Common myeloid progenitor, CD34-positive (primary cell): ENCODE results near the gene ARHGAP22.

Source experiments
- CTCF ChIA-PET: fragments of 350-600 bp; sonication (Branson Sonifier 250); formaldehyde crosslinking; loops from one replicate; lab custom pipeline; 2021; ENCODE audit warnings: antibody characterized with exemption; lab: Charles Lee
- POLR2A ChIA-PET: fragments of 350-600 bp; sonication (Branson Sonifier 250); formaldehyde crosslinking; loops from one replicate; lab custom pipeline; 2021; ENCODE audit warnings: antibody characterized with exemption; lab: Charles Lee
- DNase-seq, 3 donors: peaks; one replicate each; pipeline versions ENCODE4 v3.0.0 to v3.0.0-alpha.2; 2013
- H3K27ac ChIP-seq, 2 experiments: 1 replicate in 1 of 2; 2 replicates in 1 of 2; pipeline ENCODE4 v1.7.0; 2013; ENCODE audit warnings: inconsistent platforms in 2 of 2, low read length in 2 of 2, mild to moderate bottlenecking in 2 of 2, low read depth in 1 of 2, moderate library complexity in 1 of 2; ENCODE audit not compliant: severe bottlenecking in 2 of 2, insufficient read depth in 1 of 2, poor library complexity in 1 of 2
- H3K27me3 ChIP-seq, 5 experiments: replicated peaks in 2 of 5; 1 replicate in 3 of 5; 2 replicates in 2 of 5; pipeline versions ENCODE4 v1.6.1 to v1.7.0; 2013; ENCODE audit warnings: low read length in 4 of 5, mild to moderate bottlenecking in 2 of 5, moderate library complexity in 2 of 5, inconsistent platforms in 1 of 5; ENCODE audit not compliant: insufficient read depth in 5 of 5, control insufficient read depth in 4 of 5
- H3K36me3 ChIP-seq, 4 experiments: 1 replicate in 2 of 4; 2 replicates in 2 of 4; pipeline versions ENCODE4 v1.6.1 to v1.7.0; 2013; ENCODE audit warnings: low read length in 3 of 4, control low read depth in 1 of 4, mild to moderate bottlenecking in 1 of 4; ENCODE audit not compliant: control insufficient read depth in 4 of 4, insufficient read depth in 4 of 4
- H3K4me1 ChIP-seq, 4 experiments: 1 replicate in 3 of 4; 2 replicates in 1 of 4; pipeline versions ENCODE4 v1.6.1 to v1.7.1; 2013; ENCODE audit warnings: low read length in 3 of 4, mild to moderate bottlenecking in 3 of 4, control low read depth in 1 of 4, inconsistent platforms in 1 of 4, moderate library complexity in 1 of 4; ENCODE audit not compliant: control insufficient read depth in 4 of 4, insufficient read depth in 4 of 4; ENCODE audit errors: control extremely low read depth in 1 of 4
- H3K4me3 ChIP-seq, 7 experiments: 1 replicate in 4 of 7; 2 replicates in 3 of 7; pipeline versions ENCODE4 v1.5.1 to v1.7.0; 2013; ENCODE audit warnings: mild to moderate bottlenecking in 7 of 7, low read length in 6 of 7, moderate library complexity in 6 of 7, inconsistent platforms in 2 of 7, low read depth in 2 of 7, control low read depth in 1 of 7; ENCODE audit not compliant: insufficient read depth in 4 of 7, control insufficient read depth in 1 of 7; ENCODE audit errors: extremely low read depth in 1 of 7
- H3K9me3 ChIP-seq, 5 experiments: 1 replicate in 4 of 5; 2 replicates in 1 of 5; pipeline versions ENCODE4 v1.6.1 to v1.7.1; 2013; ENCODE audit warnings: low read length in 4 of 5, mild to moderate bottlenecking in 2 of 5, inconsistent platforms in 1 of 5, low read depth in 1 of 5, moderate library complexity in 1 of 5; ENCODE audit not compliant: control insufficient read depth in 4 of 5, insufficient read depth in 2 of 5; ENCODE audit errors: control extremely low read depth in 1 of 5
- WGBS: methylation state at CpG from one replicate; pipeline ENCODE4 v1.1.5; 2013; ENCODE audit not compliant: insufficient coverage; 5-methylcytosine and 5-hydroxymethylcytosine counted together

The ARHGAP22 gene

DNA sequence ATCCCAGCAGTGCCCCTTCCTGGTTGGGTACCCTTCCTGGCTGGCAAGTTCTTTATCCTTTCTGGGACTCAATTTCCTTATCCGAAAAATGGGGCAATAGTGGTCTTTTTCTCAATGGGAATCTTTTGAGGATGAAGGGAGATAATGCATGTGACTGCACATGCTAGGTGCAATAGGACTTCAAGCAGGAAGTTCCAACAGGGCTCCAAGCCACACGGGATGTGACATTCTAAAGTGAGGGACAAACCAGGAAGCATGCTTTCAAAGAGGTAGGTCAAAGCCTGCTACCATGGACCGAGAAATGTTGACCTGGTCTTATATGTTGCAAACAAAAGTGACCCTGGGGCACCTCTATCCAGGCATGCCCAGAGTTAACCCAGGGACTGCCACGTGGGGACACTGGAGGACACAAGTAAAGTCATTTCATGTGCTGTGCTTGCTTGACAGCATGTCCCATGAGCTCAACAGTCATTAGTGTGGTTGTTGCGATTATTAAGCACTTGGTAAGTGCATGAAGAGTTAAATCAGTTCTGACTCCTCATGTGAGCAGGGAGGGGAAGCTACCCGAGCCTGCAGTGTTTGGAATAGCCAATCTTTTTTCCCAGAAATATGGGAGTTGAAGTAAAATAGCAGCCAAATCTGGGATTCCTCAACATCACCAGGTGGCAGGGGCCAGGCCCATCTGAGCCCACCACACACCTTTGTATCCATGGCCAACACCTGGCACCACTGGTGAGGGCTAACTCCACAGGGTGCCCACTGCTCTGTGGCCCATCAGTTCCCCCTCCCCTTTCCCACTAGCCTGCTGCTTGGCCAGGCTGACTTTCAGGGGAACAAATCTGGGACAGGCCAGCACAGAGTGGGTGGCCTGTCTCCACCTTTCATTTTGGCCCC, 5.7 kb downstream of the ARHGAP22 start:
- Histone ChIP-seq H3K27me3 (peaks cover 0 to 13% (median 3%) of the 10 kb centered on the region in 5 experiments), H3K4me1 (peaks cover 0 to under 1% (median 0%) of the 10 kb centered on the region in 4 experiments), H3K27ac (no peak overlapping the region), H3K4me3 (no peak overlapping the region), H3K36me3 (no peaks in the 10 kb centered on the region), H3K9me3 (no peaks in the 10 kb centered on the region)
- ChIA-PET POLR2A (no interaction called here), CTCF (interaction anchor here (0.9 kb wide), 1 partner anchor 39 kb away, joined by 3 read pairs; no protein-coding TSS in a partner anchor)
- WGBS = 98% methylated on average over 5 of the region's 6 CpGs
- no peak for DNase-seq

DNA sequence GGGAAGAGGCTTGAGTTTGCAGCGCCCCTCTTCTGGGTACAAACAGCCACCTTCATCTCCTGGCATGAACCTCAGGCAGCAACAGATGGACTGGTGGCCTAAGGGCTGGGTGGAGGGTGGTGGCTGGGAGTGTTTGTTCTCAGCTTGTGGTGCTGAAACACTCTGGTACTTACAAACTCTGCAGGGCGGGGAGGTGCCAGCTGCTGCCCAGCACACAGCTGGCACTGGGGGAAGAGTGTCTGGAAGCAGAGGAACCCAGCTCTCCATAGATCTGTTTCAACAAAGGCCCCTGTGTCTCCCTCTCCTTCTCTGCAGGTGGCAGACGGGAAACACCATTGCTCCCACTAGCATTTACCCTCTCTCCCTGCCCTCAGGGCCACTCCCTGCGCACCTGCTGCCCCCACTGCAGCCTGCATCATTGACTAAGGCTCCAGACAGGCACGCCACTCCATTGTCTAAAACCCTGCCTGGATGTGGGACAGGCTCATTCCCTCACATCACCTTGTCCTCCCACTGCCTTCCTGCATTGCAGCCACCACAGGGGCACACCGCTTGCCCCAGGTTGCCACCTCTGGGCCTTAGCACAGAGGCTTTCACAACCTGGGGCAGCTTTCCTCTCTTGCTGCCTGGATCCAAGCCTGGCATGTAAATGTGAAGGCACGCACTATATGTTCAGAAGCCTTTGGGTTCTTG, 6.5 kb downstream of the ARHGAP22 start:
- H3K4me1 ChIP-seq = no peaks in the 10 kb centered on the region
- peaks cover 0 to 5% (median 0%) of the 10 kb centered on the region in 5 experiments for H3K27me3 ChIP-seq
- CTCF ChIA-PET = interaction anchor here (0.9 to 1.4 kb wide), 3 partner anchors 11 to 58 kb away, joined by 3 read pairs; no protein-coding TSS in a partner anchor
- DNase-seq = no peak
- H3K27ac ChIP-seq = no peak overlapping the region
- no peaks in the 10 kb centered on the region for H3K9me3 ChIP-seq
- POLR2A ChIA-PET = no interaction called here
- H3K36me3 ChIP-seq = no peaks in the 10 kb centered on the region
- no peak overlapping the region for H3K4me3 ChIP-seq
- WGBS = 94% methylated on average over 7 of the region's 7 CpGs

DNA sequence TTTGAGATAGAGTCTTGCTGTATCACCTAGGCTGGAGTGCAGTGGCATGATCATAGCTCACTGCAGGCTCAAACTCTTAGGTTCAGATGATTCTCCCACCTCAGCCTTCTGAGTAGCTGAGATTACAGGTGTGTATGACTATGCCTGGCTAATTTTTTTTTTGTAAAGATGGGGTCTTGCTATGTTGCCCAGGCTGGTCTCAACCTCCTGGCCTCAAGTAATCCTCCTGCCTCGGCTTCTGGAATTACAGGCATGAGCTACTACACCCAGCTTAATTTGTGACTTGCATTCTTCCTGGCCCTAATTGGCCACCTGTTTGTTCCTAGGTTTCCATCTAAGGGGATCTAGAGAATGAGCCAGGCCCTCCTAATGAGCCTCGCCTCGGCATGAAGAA, 9.3 kb downstream of the ARHGAP22 start:
- H3K27ac ChIP-seq = no peak overlapping the region
- WGBS = 100% methylated on average over 2 of the region's 3 CpGs
- no peaks in the 10 kb centered on the region for H3K9me3 ChIP-seq
- CTCF ChIA-PET = interaction anchor here (1.1 to 3.1 kb wide), 4 partner anchors 11 to 37 kb away, joined by 3 to 10 read pairs (median 4); no protein-coding TSS in a partner anchor
- no peaks in the 10 kb centered on the region for H3K4me1 ChIP-seq
- H3K36me3 ChIP-seq = no peaks in the 10 kb centered on the region
- no peak overlapping the region for H3K4me3 ChIP-seq
- DNase-seq = no peak
- H3K27me3 ChIP-seq = no peaks in the 10 kb centered on the region
- POLR2A ChIA-PET = no interaction called here

DNA sequence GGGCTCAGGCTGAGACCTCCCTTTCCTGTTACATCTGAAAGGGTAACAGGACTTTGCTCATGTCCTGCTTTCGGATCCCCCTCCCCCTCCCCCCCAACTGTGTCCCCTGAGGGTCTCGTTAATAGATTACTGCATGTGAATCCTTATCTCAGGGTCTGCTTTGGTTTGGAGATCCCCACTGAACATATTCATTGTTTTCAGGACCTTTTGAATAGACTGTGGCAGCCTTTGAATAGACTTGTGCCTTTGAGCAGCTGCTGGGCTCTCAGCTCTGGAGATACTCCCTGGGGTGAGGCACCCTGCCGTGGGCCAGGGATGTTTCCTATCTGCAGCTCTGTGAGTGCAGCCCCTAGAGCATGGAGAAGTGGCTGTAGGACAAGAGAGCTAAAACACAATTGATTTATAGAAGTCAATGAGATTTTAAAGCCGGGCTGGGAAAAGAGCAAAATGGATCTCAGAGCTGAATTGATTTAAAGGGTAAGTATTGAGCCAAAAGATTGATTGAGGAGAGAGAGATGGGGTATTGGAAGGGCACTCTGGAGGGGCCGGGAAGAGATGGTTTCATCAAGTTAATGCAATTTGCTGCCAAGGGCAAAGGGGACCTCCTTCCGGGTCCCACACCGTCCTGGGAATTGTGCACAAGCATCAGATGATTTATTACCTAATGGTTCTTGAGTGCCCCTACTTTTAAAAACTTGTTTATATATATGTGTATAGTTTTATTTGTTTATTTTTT, 9.9 kb downstream of the ARHGAP22 start:
- no peaks in the 10 kb centered on the region for H3K36me3 ChIP-seq
- ChIA-PET CTCF (interaction anchor here (0.8 to 3.1 kb wide), 7 partner anchors 12 to 72 kb away, joined by 3 to 10 read pairs (median 3); no protein-coding TSS in a partner anchor), POLR2A (no interaction called here)
- H3K4me3 ChIP-seq = no peak overlapping the region
- no peaks in the 10 kb centered on the region for H3K4me1 ChIP-seq
- no peak for DNase-seq
- 88% methylated on average over 4 of the region's 7 CpGs for WGBS
- no peaks in the 10 kb centered on the region for H3K27me3 ChIP-seq
- H3K9me3 ChIP-seq = no peaks in the 10 kb centered on the region
- no peak overlapping the region for H3K27ac ChIP-seq

DNA sequence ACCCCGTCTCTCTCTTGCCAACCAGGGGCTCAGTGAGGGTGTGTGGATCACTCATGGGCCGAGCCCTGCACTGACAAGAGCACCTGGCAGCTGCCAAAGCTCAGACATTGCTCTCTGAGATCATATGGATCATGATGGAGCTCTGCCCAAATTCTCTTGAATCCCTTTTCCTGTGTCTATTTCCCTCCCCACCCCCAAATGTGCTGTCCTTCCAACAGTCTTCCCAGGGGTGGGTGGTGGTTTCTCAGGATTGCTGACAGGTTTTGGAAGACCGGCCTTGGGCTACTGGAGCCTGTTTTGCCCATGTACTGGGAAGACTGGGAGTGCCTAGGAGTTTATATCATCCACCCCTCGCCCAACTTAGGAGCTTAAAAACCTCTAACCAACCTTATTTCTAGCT, 10.5 kb downstream of the ARHGAP22 start:
- Histone ChIP-seq H3K9me3 (no peaks in the 10 kb centered on the region), H3K4me3 (no peak overlapping the region), H3K36me3 (no peaks in the 10 kb centered on the region), H3K4me1 (no peaks in the 10 kb centered on the region), H3K27me3 (no peaks in the 10 kb centered on the region), H3K27ac (no peak overlapping the region)
- 88% methylated on average over 3 of the region's 4 CpGs for WGBS
- DNase-seq = no peak
- CTCF ChIA-PET = interaction anchor here (0.8 to 3.1 kb wide), 7 partner anchors 10 to 567 kb away, joined by 3 to 10 read pairs (median 3); no protein-coding TSS in a partner anchor
- POLR2A ChIA-PET = no interaction called here

DNA sequence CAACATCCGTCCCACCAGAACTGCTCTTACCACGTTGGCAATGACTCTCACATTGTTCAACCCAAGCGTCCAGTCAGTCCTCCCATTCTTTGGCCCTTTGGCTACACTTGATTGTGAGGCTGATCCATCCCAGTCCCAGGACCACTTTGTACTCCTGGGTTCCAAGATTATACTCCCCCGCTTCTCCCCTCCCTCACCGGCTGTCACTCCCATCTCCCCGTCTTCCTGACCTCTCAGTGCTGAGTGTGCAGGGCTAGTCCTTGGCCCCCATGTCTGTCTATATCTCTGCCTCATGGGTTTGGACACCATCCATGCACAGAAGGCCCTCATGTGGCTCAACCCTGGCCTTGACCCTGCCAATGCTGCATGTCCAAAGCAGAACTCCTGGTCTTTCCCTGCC, 12.5 kb downstream of the ARHGAP22 start:
- Histone ChIP-seq H3K4me3 (no peak overlapping the region), H3K27ac (no peak overlapping the region), H3K9me3 (no peaks in the 10 kb centered on the region), H3K27me3 (no peaks in the 10 kb centered on the region), H3K4me1 (no peaks in the 10 kb centered on the region), H3K36me3 (no peaks in the 10 kb centered on the region)
- WGBS = 100% methylated on average over 5 of the region's 6 CpGs
- ChIA-PET POLR2A (no interaction called here), CTCF (interaction anchor here (2.9 kb wide), 1 partner anchor 64 kb away, joined by 13 read pairs; no protein-coding TSS in a partner anchor)
- no peak for DNase-seq
